Measurements from ENCODE around the gene PDLIM7.

PDLIM7 gene

GRCh38 chr5:177472460-177473442 lies 24.7 kb downstream of the PDLIM7 start:
- peak; percentile 73 for DNase-seq

DNA sequence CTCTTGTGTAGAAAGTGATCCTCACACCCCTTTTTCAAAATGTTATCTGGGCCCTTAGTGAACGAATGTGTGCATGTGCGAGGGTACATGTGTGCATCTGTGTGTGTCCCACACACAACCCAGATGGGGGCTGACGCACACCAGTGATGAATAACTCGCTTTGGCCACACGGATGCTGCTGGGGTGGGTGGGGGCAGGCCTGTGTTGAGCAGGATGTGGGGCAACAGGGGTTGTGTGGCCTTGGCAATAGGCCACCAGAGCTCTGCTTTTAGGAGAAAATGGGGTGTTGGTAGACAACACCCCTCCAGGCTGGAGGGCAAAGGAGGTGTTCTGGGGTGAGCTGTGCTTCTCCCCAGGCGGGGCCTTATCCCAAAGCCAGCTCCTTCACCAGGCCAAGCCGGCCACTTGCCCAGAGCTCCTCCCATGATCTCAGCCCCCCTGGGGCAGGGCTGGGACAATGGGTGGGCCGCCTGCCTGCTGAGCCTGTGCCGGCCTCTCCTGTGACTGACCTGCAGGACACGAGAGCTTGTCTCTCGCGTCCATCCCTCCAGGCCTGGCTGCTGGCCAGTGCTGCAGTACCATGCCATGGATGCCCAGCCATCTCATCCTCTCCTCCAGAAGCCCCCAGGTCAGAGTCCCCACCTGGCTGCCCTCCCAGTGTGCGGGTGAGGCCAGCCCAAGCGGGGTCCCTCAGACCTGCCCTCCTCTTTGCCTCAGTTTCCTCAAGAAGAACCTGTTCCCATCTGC lies 25.6 kb downstream of the PDLIM7 start:
- no peak for DNase-seq

DNA sequence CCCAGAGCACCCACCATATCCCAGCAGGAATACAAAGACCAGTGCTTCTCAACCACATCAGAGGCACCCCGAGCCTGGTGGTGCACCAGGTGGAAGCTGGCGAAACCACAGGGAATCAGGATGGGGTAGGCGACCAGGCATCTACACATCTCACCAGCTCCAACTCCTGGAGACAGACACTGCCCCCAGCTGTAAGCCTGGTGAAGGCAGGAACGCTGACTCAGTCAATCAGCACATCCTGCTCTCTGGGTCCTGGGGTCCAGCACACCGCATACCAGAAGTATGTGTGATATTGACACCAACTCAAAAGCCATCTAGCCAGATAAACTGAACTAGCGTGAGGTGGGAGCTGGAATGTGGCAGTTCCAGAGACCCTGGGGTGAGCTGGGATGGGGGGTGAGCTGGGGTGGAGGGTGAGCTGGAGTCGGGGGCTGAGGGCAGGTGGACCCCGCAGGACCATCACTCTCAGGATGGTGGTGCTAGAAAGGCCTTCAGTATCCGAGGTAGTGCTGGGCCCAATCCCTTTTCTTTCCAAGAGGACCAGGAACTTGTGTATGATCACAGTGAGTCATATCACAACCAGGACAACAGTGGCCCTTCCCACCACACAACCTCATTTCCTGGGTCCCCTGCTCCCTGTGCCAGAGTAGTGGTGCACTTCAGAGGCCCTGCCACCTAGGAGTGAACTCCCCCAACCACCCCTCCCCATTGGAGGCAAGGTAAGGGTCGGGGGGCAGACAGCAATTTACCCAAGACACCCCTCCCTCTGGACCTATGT lies 26.5 kb downstream of the PDLIM7 start:
- no peak for DNase-seq

DNA sequence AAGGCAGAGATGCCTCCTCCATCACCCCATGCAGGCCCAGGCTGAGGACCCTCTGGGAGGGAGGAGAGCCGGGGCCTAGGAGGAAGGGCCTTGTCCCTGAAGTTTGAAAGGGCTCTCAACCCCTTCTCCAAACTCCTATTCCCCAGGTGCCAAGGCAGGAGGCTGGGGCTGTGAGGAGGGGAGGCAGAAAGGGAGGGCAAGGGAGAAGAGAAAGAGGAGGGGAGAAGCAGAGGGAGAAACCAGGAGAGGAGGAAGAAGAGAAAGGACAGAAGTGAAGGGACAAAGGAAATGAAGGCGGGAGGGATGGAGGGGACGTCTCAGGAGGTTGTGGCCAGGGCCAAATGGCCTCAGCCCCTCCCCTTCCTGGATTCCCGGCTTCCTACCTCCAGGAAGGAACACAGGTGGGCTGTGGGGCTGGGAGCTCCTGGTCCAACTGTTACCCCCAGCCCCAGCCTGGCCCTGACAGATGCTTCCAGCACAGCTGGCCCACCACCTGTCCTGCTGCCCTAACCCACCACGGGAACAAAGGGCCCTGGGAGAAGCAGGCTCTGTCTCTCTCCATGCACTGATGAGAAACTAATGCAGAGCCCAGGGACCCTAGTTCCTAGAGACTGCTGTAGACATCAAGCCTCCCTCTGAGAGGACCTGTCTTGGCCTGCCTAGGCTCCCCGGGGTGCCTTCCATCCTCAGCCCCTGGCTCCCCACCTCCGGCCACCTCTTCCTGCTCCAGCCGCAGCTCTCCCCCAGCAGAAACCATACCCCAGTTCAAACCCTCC lies 27.5 kb downstream of the PDLIM7 start:
- DNase-seq, result no peak

- DNase-seq, result no peak
These were observed 28.4 kb downstream of the PDLIM7 start for GRCh38 chr5:177468685-177469628.

DNA sequence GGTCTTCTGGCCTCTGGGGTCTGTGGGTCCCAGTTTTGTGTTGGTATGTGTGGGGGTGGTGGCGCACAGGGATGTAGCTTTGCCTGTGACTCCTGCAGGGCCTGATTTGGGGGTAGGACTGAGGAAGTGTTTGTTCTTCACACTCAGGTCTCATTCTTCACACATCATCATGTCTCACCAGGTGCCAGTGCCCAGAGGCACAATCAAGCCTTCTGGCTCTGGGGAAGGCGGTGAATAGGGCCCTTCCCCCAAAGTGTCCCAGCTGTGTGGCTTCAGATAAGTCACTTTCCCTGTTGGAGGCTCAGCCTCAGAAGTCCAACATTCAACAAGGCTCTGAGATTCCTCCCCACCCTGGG lies 29.1 kb downstream of the PDLIM7 start:
- DNase-seq, result no peak

GRCh38 chr5:177467436-177467835 lies 30.0 kb downstream of the PDLIM7 start:
- DNase-seq, result no peak

- no peak for DNase-seq
These were observed 30.5 kb downstream of the PDLIM7 start for GRCh38 chr5:177466861-177467260.

DNA sequence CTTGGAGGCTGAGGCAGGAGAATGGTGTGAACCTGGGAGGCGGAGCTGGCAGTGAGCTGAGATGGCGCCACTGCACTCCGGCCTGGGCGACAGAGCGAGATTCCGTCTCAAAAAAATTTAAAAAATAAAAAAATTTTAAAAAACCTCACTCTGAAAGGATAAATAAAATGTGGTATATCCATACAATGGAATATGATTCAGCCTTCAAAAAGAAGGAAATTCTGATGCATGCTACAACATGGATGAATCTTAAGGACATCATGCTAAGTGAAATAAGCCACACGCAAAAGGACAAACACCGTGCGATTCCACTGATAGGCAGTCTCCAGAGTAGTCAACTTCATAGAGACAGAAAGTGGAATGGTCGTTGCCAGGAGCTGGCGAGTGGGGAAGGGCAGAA lies 32.4 kb downstream of the PDLIM7 start:
- no peak for DNase-seq

DNA sequence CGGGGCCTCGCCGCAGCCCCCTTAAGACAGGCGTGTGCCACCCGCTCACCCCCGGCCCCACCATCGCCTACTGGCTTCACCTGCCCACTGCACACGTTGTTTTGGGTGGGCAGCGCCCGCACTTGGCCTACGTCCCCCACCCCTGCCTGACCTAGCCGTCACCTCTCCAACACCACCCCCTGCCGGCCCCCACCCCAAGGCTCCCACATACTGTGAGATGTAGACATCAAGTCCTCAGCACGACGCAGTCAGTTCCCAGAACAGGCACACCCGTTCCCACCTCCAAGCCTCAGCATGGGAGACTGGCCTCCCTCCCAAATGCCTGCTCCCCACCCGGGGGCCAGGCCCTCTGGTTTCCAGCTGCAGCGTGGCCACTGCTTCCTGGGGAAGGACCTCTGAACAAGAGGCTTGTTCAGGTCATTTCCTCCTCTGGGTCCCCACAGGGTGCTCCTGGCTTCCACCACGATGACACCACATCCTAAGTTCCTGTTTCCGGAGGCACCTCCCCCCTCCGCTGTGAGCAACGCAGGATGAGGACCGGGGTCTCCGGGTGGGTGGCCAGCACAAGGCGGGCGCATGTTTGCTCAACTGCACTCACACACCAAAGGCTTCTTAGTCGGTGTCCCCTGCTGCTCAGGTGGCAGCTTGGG lies 35.3 kb downstream of the PDLIM7 start:
- DNase-seq, result no peak

- no peak for DNase-seq
These were observed 37.4 kb downstream of the PDLIM7 start for GRCh38 chr5:177459819-177460628.

GRCh38 chr5:177459357-177459756 lies 38.0 kb downstream of the PDLIM7 start:
- no peak for DNase-seq

DNA sequence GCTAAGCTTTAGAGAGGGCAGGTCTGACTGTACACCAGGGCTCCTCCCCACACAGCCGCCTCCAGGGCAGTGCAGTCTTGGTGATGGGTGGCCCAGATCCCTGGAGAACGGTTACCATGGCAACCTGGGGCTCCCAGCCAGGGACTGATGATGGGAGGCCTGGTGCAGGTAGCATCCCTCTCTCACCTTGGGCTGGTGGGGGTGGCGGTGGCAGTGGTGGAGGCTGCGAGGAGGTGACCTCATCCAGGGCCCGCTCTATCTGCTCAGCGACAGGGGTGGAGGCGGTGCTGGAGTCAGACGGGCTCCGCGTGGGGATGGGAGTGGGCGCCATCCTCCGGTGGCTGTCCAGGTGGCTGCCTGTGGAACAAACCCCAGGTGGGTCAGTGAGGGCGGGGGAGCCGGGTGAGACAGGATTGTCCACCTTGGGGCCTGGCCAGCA lies 38.5 kb downstream of the PDLIM7 start:
- DNase-seq, result no peak

DNA sequence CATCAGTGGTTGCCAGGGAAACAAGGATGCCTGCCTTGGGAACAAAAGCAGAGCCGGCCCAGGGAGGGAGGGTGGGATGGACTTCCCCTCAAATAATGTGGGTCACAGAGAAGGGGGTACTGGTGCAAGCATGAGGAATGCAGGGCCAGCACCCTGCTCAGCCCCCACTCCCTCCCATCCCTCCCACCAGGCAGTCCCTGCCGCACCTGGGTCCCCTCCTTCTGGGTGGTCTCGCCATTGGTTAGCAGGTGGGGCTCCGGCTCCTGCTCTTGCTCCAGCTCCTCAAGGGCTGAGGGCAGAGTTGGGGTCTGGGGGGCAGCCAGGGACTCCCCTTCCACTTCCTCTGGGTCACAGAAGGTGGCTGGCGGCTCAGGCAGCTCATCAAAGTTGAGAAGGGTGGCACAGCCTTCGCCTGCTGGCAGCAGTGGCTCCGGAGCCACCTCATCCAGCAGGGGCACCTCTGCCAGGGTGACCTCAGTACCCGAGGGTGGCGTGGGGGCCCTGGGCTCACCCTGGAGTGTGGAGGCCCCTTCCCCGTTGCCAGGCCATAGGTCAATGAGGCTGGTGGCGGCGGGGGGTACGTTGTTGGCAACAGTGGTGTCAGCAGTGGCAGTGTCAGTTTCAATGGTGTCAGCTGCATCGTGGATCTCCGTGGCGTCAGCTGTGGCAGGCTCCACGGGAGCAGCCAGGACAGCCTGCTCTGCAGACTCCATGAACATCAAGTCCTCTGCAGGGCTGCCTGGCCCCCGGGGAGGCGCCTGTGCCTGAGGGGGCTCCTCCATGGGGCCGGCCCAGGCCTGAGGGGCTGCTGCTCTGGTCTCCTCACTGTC lies 39.3 kb downstream of the PDLIM7 start:
- DNase-seq, result no peak

- DNase-seq, result peak; percentile 73
These were observed 40.2 kb downstream of the PDLIM7 start for GRCh38 chr5:177456976-177457851.

DNA sequence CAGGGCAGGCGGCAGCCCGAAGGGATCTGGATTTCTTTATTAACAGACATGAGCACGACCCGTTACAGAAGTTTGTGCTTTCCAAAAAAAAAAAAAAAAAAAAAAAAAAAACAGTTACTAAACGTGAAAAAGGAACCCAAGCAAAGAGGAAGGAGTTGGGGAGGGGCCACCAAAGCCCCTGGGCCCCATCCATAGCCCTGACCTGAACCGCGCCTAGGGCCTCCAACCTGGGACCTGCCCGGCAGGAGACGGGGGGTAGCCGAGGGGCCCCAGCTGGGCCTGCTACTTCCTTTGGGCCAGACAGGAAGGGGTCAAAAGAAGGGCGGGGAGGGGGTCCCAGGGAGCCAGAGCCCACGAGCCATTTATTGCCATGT lies 40.8 kb downstream of the PDLIM7 start:
- no peak for DNase-seq

DNA sequence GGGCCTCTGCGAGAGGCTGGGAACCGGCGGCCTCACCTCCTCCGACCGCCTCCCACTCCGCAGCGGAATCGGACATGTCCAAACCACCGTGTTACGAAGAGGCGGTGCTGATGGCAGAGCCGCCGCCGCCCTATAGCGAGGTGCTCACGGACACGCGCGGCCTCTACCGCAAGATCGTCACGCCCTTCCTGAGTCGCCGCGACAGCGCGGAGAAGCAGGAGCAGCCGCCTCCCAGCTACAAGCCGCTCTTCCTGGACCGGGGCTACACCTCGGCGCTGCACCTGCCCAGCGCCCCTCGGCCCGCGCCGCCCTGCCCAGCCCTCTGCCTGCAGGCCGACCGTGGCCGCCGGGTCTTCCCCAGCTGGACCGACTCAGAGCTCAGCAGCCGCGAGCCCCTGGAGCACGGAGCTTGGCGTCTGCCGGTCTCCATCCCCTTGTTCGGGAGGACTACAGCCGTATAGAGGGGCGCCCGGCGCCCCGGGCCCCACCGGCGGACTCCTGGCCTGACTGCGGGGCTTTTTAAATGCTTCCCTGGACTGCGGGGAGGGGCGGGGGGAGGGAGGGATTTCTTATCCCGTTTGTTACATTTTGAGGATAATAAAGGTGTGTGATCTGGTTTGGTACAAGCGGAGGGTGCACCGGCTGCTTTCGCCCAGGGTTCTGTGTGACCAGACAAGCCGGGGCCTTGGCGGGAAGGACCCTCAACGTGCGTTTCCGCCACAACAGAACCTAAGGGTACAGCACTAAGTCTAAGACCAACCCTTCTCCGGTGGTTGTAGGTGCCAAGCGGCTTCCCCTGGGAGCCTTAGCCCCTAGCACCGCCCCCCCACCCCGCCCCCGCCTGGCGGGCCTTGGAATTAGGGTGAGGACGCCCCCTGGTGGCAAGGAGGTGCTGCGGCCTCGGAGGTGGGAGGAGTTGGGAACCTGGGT lies 41.5 kb downstream of the PDLIM7 start:
- DNase-seq, result peak; percentile 98
